ENCODE results near the gene TRDN.

The TRDN gene, protein sequence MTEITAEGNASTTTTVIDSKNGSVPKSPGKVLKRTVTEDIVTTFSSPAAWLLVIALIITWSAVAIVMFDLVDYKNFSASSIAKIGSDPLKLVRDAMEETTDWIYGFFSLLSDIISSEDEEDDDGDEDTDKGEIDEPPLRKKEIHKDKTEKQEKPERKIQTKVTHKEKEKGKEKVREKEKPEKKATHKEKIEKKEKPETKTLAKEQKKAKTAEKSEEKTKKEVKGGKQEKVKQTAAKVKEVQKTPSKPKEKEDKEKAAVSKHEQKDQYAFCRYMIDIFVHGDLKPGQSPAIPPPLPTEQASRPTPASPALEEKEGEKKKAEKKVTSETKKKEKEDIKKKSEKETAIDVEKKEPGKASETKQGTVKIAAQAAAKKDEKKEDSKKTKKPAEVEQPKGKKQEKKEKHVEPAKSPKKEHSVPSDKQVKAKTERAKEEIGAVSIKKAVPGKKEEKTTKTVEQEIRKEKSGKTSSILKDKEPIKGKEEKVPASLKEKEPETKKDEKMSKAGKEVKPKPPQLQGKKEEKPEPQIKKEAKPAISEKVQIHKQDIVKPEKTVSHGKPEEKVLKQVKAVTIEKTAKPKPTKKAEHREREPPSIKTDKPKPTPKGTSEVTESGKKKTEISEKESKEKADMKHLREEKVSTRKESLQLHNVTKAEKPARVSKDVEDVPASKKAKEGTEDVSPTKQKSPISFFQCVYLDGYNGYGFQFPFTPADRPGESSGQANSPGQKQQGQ

DNA sequence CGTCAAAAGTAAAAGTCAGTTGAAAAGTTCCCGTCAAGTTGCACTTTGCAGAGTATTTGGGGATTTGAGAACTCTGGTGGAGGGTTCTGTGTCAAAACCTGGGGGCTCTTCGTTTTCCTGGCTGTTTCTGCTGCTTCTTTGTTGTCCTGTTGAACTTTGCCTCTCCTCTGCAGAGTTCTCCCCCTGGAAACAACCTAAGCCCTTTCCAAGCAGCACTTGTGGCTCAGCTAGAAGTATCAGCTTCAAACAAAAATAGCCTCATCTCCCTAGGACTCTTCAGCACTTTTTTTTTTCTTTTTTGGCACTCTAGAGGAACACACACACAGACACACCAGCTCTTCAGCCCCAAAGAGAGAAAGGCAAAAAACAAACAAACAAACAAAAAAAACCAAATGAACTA, at the start of gene TRDN:
TRDN (minus strand) TSS at position 169 of the 400 bp plus-strand sequence. CDS start 175 bp downstream, outside the sequence.
- DNase-seq = no peak

DNA sequence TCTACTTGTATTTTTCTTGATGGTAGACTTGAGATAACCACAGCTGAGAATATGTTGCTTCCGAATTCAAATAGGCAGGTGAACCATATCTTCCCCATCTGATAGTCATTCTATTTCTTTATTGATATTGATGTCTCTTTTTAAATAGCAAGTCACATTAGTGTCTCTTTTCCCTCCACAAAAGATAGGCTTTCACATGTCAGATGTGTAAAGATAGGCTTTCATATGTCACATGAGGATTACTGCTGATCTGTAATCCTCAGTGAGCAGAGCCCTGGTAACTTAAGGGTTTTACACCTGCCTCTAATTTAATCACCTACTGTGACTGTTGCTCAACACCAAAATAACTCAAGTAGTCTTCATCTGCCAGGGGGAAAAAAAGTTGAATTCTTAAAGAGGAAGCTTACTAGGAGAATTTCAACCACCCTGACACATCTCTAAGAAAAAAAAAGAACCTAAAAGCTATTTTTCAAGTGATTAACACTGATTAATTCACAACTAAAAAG, 45.3 kb upstream of the TRDN start:
- no peak for DNase-seq

DNA sequence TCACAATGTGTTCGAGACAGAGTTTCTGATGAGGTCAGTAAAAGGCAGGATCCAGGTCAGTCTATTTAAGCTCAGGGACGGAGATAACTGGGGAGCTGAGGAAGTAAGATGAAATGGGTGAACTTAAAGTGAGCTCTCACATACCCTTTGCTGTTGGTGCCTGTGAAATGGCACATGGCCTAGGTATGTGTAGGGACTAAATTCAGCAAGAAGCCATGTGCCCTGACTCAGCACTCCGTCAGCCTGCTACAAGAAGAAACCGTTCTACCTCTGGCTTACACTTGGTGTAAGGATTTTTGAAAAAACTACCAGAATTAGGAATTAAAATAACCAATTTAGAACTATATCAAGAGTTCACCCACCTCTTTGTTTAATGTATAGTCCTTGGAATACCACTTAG, 41.1 kb upstream of the TRDN start:
- no peak for DNase-seq

DNA sequence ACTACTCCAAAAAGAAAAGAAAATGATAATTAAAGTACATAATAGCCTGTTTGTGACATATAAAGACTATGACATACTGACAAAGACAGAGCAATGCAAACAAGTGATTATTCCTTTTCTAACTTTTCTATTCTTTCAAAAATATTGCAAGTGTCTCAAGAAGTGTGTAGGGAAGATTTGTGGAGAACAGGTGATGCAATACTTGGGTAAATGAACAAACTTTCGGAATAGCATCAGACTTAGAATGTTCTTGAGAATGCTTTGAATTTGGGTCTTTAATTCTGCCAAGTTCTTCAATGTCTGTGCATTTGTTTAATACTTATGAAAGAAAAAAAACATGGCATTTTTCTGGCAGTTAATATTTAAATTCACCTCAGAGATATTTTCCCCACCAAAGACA, 40.0 kb upstream of the TRDN start:
- DNase-seq = no peak

DNA sequence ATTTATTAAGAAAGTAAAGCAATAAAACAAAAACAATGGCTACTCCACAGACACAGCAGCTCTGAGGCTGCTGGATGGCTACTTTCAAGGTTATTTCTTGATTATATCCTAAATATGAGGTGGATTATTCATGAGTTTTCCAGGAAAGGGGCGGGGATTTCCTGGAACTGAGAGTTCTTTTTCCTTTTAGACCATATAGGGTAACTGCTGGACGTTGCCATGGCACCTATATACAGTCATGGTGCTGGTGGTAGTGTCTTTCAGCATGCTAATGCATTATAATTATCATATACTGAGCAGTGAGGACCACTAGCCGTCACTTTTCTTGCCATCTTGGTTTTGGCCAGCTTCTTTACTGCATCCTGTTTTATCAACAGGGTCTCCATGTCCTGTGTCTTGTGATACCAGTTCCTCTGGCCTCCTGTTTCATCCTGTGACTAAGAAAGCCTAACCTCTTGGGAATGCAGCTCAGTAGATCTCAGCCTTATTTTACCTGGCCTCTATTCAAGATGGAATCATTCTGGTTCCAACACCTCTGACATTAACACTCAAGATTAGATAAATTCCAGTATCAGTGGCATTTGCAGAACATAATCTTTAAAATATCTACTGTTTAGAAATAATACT, 32.3 kb upstream of the TRDN start:
- DNase-seq = no peak

DNA sequence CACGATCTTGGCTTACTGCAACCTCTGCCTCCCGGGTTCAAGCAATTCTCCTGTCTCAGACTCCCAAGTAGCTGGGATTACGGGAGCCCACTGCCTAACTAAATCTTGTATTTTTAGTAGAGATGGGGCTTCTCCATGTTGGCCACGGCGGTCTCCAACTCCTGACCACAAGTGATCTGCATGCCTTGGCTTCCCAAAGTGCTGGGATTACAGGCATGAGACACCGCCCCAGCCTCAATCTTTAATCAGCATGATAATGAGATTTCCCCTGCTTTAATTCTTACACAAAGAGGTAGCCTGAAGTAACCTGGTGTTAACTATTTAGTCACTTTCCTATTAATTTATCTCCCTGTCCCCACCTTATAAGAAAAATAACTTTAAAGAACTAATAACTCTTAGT, 31.3 kb upstream of the TRDN start:
- no peak for DNase-seq

DNA sequence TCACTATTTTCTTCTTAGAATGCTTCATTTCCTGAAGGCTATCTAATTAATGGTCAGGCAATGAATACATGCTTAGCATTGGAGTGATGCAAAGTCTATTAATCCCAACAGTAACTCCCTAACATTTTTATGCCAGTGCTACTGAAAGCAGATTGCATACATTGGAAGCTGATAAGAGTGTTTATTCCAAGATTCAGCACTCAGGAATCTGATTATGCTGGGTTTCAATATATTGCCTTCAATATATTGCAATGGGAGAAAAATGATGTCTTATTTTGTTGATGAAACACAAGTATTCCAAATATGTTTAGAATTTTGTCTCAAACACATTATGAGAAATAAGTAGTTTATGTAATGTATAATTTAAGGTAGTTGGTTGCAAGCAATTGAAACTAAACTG, 26.7 kb upstream of the TRDN start:
- DNase-seq = no peak

DNA sequence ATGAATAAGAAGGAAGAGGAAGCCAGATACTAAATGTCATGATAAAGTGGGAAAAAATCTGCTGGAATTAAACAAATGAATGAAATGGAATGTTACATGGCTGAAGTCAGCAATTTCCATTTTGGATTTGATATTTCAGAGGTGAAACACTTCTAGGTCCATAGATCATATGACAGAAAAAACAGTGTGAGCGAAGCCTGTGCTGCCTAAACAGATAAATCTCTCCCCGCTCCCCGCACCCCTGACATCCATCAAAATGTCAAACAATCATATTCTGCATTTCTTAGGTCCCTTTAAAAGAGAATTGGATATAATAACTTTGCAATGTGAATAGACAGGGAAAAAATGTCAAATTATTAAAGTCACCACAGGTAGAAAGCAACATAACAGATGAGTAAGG, 26.0 kb upstream of the TRDN start:
- DNase-seq = no peak

DNA sequence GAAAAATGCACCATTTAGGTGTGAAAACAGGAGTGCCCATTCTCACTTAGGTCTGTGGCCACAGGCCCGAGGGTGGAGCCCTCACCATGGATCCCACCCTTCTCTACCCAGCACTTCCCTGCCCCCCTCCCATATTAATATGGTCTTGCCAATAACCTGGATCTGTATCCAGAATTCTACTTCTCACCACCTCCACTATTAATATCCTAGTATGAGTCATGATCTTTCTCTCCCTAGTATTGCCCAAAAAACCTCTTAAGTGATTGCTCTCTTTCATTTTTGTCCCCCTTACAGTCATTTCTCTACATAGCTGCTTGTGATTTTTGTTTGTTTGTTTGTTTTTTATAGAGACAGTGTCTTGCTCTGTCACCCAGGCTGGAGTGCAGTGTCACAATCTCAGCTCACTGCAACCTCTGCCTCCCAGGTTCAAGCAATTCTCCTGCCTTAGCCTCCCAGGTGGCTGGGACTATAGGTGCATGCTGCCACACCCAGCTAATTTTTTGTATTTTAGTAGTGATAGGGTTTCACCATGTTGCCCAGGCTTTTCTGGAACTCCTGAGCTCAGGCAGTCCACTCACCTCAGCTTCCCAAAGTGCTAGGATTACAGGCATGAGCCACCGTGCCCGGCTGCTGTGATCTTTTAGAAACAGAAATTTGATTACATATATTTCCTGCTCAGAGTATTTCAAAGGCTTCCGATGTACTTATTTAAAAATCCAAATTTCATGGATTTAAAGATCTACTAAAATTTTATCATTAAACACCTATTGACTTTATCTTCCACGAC, 24.5 kb upstream of the TRDN start:
- DNase-seq = no peak

DNA sequence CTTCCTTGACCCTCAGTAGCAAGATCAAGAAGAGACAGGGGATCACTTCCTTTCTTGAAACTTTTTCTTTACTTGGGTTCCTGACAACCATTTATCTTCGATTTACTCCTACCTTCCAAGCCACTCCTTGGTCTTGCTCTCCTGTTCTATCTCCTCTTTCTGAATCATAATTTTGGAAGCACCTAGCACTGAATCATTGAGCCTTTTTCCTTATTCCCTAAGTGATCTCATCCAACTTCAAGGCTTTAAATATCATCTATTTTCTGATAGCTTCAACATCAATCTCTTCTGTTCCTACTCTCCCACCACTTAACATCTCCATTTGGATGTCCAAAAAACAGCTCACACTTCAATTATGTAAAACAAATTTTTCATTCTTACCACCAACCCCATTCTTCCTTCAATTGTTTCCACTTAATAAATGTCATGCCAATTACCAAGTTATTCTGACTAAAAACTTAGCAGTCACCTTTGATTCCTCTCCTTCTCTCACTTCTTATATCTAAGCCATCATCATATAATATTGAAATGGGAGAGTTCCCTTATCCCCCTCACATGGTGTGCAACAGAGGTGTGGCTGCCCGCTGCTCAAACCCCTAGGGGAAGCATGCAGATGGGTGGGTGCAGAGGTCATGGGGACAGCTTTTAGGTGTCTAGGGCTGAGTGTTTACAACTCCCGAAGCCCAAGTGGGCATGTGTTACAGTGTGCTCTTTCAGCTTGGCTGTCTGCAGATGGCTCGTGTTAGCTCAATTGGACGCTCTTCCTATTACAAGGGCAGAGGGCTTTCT, 23.4 kb upstream of the TRDN start:
- no peak for DNase-seq

DNA sequence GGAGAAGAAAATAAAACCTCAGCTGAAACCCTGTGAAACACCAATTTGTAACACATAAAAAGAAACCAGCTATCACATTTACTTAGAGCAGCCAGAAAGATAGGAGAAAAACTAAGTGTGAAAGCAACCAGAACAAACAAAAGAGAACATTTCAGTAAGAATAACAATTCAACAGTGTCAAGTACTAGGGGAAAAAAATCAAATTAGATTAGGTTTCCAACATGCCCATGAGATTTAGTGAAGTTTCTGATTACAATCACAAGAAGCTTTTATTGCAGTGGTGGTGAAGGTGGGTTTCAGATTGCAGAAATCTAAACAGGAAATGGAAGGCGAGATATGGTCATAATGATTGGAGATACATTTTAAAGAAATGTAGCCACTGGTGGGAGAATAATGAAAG, 22.1 kb upstream of the TRDN start:
- no peak for DNase-seq

DNA sequence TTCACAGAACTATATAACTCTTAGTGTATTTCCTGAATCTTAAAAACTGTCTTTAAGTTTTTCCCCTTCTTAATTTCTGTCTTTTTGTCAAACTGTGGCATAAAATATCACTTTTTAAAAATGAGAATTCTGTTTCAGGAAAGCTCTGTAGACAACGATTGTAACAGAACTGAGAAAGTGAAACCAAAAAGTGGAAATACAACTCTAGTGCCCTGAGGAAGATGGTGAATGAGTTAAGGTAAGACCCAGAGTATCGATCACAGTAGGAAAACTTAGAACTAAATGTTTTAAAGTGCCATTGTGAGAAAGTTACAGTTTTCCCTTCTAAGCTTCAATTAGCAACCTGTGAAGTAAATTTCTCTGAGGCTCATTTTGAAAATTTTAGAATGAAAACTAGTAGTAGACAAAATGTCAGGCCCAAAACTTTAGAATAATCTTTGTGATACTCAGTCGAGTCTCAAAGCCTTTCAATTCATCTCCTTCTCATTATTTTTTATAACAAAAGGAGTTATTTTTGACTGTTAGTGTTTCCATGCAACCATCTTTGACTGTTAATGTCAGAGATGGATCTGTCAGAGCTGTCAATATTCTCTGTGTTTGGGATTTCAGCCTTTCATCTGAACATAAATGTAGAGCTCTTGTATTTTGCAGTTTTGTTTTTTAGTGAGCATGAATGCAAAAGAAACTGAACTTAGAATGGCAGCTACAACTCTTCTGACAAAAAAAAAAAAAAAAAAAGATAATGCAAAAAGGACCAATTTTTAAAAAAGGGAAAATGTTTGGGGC, 19.0 kb upstream of the TRDN start:
- DNase-seq = peak; percentile 4

DNA sequence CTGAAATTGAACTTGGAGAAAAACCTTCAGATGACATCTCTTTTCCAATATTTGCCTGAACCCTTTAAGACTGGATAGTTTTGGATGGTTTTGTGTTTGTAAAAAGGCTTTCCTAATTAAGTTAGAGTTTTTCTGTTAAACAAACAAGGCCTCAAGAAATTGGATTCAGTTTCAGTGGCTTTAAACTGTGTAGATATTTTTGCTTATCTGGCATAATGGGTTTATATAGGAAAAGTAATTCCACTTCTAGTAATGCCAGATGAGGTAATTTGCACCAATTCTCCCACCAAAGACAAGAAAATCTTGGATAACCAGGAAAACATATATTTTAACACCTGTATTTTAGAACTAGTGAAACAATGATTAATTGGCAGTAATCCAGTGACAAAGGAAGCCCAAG, 12.0 kb upstream of the TRDN start:
- no peak for DNase-seq

DNA sequence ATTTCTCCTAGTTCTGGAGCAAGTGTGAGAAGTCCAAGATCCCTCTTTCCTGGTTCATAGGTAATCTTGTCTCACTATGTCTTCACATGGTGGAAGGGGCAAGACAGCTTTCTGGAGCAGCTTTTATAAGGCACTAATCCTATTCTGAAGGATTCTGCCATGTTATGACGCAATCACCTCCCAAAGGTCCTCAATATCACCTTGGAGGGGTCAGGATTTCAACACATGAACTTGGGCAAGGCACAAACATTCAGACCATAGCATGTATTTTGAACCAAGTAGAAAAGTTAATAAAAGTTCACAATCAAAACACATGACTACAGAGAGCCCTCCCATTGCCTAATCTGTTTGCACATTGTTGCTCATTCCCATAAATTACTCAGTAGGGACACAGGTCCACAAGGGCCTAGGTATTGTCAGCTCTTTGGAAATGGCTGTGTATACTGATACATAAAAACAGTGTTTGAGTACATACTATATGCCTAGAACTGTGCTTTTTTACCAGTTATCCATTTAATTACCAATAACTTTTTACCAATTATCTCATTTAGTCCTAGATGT, 11.3 kb upstream of the TRDN start:
- no peak for DNase-seq

DNA sequence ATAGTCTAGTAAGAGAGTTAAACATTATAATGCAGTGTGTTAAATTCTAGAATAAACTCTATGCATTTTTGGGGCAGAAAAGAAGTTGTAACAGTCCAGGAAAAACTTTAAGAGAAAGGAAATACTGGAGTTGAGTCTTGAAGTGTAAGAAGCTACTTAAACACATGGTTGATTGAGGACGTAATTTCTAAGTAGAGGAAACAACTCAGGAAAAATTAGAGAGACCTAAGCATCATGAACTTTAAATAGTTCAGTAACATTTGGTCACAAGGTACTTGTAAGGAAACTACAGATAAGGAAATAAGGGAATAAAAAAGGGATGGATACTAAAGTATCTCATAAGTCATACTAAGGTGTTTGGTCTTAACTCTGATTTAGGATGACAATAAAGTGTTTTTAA, 4.7 kb upstream of the TRDN start:
- DNase-seq = no peak

DNA sequence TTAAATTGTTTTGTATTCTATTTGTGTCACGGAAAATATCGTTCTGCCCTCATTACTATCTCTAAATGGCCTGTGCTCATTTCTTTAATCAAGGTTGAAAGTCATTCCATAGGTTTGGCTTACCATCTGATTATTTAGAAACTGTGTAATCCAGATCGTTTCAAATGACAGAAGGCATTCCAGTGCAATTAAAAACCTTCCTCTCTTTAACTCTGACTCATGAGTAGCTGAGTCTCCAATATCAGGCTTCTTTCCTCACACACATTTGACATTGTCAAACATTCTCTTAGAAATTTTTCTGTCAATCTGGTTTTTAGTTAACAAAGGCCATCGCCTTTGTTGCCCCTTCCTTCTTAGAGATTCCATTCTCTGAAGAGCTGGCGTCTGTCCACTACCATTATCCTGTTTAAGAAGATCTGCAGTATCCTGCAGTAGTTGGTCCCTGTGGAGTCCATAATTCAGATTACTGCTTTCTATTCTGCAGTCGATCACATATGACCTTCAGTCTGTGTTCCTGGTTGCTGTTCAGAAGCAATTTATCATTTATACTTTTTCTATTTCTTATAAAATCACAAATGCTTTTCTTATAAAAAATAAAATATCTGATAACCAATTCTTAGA, 3.9 kb upstream of the TRDN start:
- DNase-seq = no peak

DNA sequence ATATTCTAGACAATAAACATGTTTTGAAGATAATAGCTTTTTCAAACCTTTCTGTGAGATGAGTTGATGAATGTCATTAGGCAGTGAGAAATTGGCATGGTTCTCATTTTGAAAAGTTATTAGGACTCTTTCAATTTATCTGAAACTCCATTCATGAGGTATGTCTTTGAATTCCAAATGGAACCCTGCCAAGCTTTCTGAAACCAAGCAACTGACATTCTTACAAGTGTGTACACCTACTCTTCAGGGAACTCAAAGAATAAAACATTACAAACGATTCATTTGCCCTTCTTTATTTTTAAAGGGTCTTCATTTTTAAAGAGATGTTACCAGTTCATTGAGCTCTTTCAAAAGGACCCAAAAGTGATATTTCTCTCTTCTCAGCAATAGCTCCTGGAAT, 2.1 kb upstream of the TRDN start:
- no peak for DNase-seq

DNA sequence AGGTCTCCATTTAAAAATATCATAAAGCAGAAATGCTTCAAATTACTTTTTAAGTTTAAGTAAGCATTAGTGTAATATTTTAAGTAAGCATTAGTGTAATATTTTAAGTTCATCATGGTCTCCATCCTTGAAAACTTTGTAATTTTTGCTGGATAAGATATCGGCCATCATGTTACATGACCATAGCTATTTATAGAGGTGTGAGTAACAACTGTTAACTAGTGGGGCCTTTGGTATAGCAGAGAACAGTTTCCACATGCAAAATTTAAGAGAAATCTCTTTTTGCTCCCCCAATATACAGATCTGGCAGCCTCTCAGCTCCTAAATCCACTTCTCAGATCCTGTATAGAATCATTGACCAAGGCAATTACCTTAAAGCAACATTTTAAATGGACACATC, 468 bp downstream of the TRDN start:
- no peak for DNase-seq

DNA sequence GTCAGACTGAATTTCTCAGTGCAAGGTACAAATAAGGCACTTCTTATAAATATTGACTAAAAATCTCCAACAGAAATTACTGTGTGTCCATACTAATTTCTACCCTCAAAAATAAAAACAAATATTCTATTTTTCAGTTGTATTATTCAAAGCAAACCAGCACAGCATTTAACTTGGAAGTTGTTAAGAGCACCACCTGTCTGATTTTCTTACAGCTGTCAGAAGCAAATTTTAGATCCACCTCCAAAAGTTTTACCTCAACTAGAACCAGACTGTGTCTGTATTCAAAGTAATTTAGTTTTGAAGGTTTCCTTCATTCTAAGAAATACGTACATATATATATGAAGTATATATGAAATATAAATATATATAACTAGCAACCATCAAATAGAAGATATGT, 1.2 kb downstream of the TRDN start:
- no peak for DNase-seq

DNA sequence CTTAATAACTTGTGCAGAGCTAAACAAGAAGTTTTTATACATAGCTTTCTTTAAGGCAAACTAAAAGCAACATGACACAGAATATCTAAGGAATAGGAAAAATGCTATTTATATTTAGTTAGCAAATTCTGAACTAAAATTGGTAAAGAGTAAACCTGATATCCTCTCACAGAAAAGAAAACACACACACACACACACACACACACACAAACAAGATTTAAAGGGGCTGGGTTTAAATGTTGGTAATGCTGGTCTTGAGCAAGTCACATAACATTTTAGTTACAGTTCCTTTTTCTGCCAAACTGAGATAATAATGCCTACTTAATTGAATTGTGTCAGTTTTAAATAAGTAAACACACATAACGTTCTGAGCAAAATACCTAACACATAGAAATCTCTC, 1.6 kb downstream of the TRDN start:
- DNase-seq = no peak

DNA sequence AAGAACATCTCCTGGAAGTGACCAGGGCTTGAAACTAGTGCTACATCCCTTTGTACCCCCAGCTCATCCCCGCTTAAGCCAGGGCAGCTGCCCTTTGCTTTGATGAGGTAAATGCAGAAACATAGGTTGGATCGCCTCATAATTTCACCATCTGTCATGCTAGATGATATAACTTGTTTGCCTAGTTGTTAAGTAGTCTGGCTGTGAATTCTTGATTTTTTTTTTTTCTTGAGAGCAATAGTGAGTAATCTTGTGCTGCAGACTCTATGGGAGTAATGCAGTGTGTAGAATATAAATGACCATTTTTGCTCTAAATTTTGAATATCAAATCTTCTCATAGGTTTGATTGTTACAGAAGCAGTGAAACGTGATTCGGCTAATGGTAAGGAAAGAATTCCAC, 4.1 kb downstream of the TRDN start:
- DNase-seq = no peak

Measured in RPMI8226 (cell line).